GM13977 (cell line): ENCODE measurements around the gene COL5A1.
A peak's percentile ranks its signal among the peaks of the same experiment; 100 is the strongest.

Experiments
- DNase-seq: peaks from one replicate; pipeline ENCODE4 v3.0.0; 2012; ENCODE audit warnings: low spot score
- CTCF ChIP-seq: IDR thresholded peaks from 2 replicates; pipeline ENCODE4 v1.5.1; 2012; ENCODE audit warnings: mild to moderate bottlenecking, control low read depth; ENCODE audit not compliant: insufficient read depth; ENCODE audit errors: extremely low read depth, missing control alignments
- in situ Hi-C: fragments of 300-500 bp; cut with MboI; formaldehyde crosslinking; loops from one replicate; pipeline ENCODE4 v1.12.0; 2022; ENCODE audit warnings: low sequenced_read_pairs, low pct_unique_long_range_greater_than_20kb, mixed read lengths, inconsistent platforms; ENCODE audit not compliant: unreplicated experiment

COL5A1 gene

DNA sequence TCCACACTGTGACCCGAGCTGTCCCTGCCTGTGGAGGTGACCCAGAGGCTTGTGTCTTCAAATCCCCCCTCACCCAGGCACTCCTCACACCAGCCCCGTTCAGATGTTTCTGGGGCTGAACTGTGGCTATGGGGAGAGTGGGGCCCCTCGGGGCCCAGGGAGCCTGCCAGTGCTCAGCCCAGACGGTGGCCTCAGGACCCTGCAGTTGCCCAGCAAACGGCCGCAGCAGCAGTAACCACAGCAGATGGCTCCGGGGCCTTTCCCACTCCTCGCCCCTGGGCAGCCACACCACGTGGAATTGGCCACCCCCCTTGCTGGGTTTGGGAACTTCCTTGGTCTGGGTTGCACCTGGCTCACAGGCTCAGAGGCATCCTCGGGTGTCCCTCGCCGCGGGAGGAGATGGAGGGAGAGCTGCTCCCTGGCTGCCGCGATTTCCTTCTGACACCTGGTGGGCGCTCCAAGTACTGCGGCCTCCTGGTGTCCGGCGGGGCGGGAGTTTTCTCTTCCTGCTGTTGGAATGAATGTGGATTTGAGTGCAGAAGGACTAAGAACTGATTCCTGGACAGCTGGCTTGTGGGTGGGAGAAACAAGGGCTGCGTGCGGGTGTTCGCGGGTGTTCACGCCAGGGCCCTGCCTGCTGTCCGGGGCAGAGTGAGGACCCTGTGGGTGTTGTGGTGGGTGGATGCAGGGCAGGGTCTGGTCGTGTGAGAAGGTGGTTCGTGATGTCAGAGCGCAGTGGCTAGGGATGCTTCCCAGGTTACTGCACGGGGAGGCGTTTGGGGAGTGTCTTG lies 97.5 kb downstream of the COL5A1 start:
- DNase-seq, result no peak
- peak; percentile 23 for TF ChIP-seq CTCF
- in situ Hi-C loops, result no loop called here

GRCh38 chr9:134739660-134739968 lies 98.0 kb downstream of the COL5A1 start:
- in situ Hi-C loops, result no loop called here
- TF ChIP-seq CTCF, result no peak
- no peak for DNase-seq

DNA sequence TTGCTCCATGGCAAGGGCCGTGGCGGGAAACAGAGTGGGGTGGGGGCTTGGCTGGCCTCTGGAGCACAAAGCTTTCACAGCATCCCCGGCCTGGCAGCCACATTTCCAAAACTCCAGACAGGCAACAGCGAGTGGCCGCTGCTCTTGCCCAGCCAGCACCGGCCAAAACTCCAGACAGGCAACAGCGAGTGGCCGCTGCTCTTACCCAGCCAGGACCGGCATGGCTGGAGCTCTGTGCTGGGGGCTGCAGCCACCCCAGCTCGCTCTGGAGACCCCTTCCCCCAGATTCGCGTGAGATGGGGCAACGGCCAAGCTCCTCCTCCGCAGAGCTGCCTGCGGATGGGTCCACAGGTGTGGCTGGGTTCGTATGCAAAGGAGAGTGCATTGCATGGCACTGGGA lies 98.5 kb downstream of the COL5A1 start:
- DNase-seq, result no peak
- TF ChIP-seq CTCF, result no peak
- in situ Hi-C loops, result no loop called here

DNA sequence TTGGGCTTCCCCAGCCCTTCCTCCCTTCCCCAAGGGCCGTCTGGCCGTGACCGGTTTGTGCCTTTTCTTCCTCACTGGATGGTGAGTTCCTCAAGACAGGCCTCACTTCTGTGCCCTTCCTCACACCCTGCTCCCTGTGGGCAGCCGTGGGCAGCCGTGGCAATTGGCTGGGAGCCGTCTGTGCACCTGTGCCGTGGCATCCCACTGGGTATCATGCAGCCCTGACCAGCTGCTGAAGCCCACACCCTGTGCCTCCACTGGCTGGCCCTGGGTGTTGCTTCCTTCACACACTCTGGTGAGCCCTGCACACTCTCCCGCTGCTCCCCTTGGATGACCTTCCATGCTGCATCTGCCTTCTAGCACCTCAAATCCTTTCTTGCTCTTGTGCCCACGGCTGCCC lies 100.2 kb downstream of the COL5A1 start:
- in situ Hi-C loops, result no loop called here
- no peak for DNase-seq
- TF ChIP-seq CTCF, result no peak

- in situ Hi-C loops, result no loop called here
- no peak for DNase-seq
- no peak for TF ChIP-seq CTCF
Observed at GRCh38 chr9:134742822-134743535, 101.4 kb downstream of the COL5A1 start.

DNA sequence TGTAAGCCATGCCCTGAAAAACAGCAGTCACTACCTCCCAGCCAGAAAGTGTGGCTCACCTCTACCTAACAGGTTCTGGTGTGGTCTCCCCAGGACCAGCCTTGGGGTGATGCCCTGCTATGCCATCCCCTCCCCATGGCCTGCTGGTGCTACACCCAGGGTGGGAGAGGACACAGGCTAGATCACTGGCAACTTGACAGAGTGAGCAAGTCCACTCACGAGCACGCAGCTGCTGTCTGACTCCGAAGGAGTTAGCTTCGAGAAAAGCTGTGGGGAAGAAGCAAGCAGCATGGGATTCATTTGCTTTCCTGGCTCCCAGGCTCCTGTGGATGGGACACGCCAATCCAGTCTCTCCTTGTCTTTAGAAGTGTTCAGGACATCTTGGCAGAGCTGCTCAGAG lies 102.2 kb downstream of the COL5A1 start:
- in situ Hi-C loops, result no loop called here
- DNase-seq, result no peak
- TF ChIP-seq CTCF, result no peak
